Naive thymus-derived CD8-positive, alpha-beta T cell (primary cell): ENCODE measurements around the gene GIPR. TPM values are rescaled to one million over a fixed set of nuclear protein-coding genes. Genes with fewer than 3 reads are reported as not detected.
A peak's percentile ranks its signal among the peaks of the same experiment; 100 is the strongest.

Experiments
- ATAC-seq, 2 donors: fragments of 150-1000 bp; cut with Tn5 transposase in 1 of 2; sonication (Bioruptor Pico), chemical (Tn5 transposase) in 1 of 2; 1 replicate in 1 of 2; 2 replicates in 1 of 2; pipeline ENCODE4 v1.10.0; 2021; ENCODE audit warnings: mild to moderate bottlenecking in 2 of 2, moderate library complexity in 2 of 2
- POLR2A ChIA-PET: fragments of 350-600 bp; sonication (Branson Sonifier 250); formaldehyde crosslinking; loops from one replicate; lab custom pipeline; 2021; ENCODE audit warnings: antibody characterized with exemption; lab: Charles Lee
- DNase-seq, 10 donors: peaks; one replicate each; pipeline versions ENCODE4 v3.0.0 to v3.0.0-alpha.2; 2020 to 2022
- H3K27ac Mint-ChIP-seq, 10 donors: one replicate each; pipeline ENCODE4 v1.8.0; 2020 to 2022; ENCODE audit warnings: mild to moderate bottlenecking in 10 of 10, mixed read lengths in 10 of 10, moderate library complexity in 4 of 10, inconsistent platforms in 1 of 10
- H3K27me3 Mint-ChIP-seq, 5 donors: one replicate each; pipeline ENCODE4 v1.8.0; 2021 to 2022; ENCODE audit warnings: mixed read lengths in 5 of 5
- H3K36me3 Mint-ChIP-seq, 3 donors: one replicate each; pipeline ENCODE4 v1.8.0; 2020 to 2022; ENCODE audit warnings: mixed read lengths in 3 of 3, mild to moderate bottlenecking in 2 of 3, inconsistent platforms in 1 of 3
- H3K4me1 Mint-ChIP-seq, 4 donors: one replicate each; pipeline ENCODE4 v1.8.0; 2021 to 2022; ENCODE audit warnings: mixed read lengths in 4 of 4
- H3K4me3 Mint-ChIP-seq, 10 donors: one replicate each; pipeline ENCODE4 v1.8.0; 2020 to 2022; ENCODE audit warnings: mild to moderate bottlenecking in 10 of 10, mixed read lengths in 10 of 10, moderate library complexity in 6 of 10, inconsistent platforms in 1 of 10
- H3K9me3 Mint-ChIP-seq, 9 donors: one replicate each; pipeline ENCODE4 v1.8.0; 2020 to 2022; ENCODE audit warnings: mixed read lengths in 9 of 9, mild to moderate bottlenecking in 3 of 9, inconsistent platforms in 1 of 9, moderate library complexity in 1 of 9
- polyA plus RNA-seq, 3 donors: library from polyadenylated mRNA; unstranded; fragments of 300-500 nt; fragmentation: Illumina TruSeq; gene quantifications; one replicate each; pipeline ENCODE4 v1.2.3, GENCODE V29; 2021
- total RNA-seq, 8 experiments: library from RNA in 2 of 8; stranded (reverse) in 2 of 8; gene quantifications; one replicate each; pipeline ENCODE4 v1.2.3 and lab custom pipeline; 2021 to 2026

GIPR gene
- total and polyA plus RNA-seq, 5 experiments from 2014 or later = 0.38 to 10.4 (median 5.1) TPM; not detected in 1

- ATAC-seq (no peak), DNase-seq (no peak)
- Mint-ChIP-seq H3K27ac (peak overlapping the region in 1 of 10 donors; percentile 34), H3K9me3 (no peaks in the 10 kb centered on the region), H3K4me3 (no peak overlapping the region), H3K27me3 (peaks cover 0 to 7% (median 2%) of the 10 kb centered on the region in 5 donors), H3K36me3 (no peaks in the 10 kb centered on the region), H3K4me1 (peaks cover 0 to under 1% (median 0%) of the 10 kb centered on the region in 4 donors)
- POLR2A ChIA-PET = interaction anchor here (0.6 to 0.7 kb wide), 2 partner anchors 146 to 740 kb away, joined by 3 to 4 read pairs; no protein-coding TSS in a partner anchor
These were observed 14.4 kb upstream of the GIPR start for GRCh38 chr19:45653634-45654033.

GRCh38 chr19:45655073-45655472, 12.9 kb upstream of the GIPR start:
- Mint-ChIP-seq H3K27ac (no peak overlapping the region), H3K27me3 (peaks cover 0 to 11% (median 4%) of the 10 kb centered on the region in 5 donors), H3K9me3 (no peaks in the 10 kb centered on the region), H3K4me1 (peaks cover 0 to 5% (median 0%) of the 10 kb centered on the region in 4 donors), H3K36me3 (no peaks in the 10 kb centered on the region), H3K4me3 (no peak overlapping the region)
- DNase-seq (no peak), ATAC-seq (no peak)
- POLR2A ChIA-PET = interaction anchor here (0.6 kb wide), 1 partner anchor 38 kb away, joined by 3 read pairs; no protein-coding TSS in a partner anchor

GRCh38 chr19:45657520-45658167, 10.4 kb upstream of the GIPR start:
- POLR2A ChIA-PET = no interaction called here
- no peaks in the 10 kb centered on the region for H3K9me3 Mint-ChIP-seq
- peaks cover 2 to 15% (median 5%) of the 10 kb centered on the region in 5 donors for H3K27me3 Mint-ChIP-seq
- ATAC-seq = no peak
- no peak overlapping the region for H3K27ac Mint-ChIP-seq
- no peak overlapping the region for H3K4me3 Mint-ChIP-seq
- DNase-seq = no peak
- no peaks in the 10 kb centered on the region for H3K36me3 Mint-ChIP-seq
- peaks cover 0 to 5% (median 0%) of the 10 kb centered on the region in 4 donors for H3K4me1 Mint-ChIP-seq

- H3K27me3 Mint-ChIP-seq = peaks cover 2 to 15% (median 5%) of the 10 kb centered on the region in 5 donors
- no peaks in the 10 kb centered on the region for H3K9me3 Mint-ChIP-seq
- no peak for DNase-seq
- peak overlapping the region in 1 of 10 donors; percentile 65 for H3K27ac Mint-ChIP-seq
- no peak for ATAC-seq
- POLR2A ChIA-PET = interaction anchor here (1.1 kb wide), 1 partner anchor 14 kb away, joined by 4 read pairs; no protein-coding TSS in a partner anchor
- H3K36me3 Mint-ChIP-seq = no peaks in the 10 kb centered on the region
- H3K4me1 Mint-ChIP-seq = peaks cover 0 to 5% (median 2%) of the 10 kb centered on the region in 4 donors
- H3K4me3 Mint-ChIP-seq = no peak overlapping the region
These were observed 8.8 kb upstream of the GIPR start for GRCh38 chr19:45659096-45659729.

GRCh38 chr19:45660636-45661035, 7.4 kb upstream of the GIPR start:
- H3K4me3 Mint-ChIP-seq = no peak overlapping the region
- H3K9me3 Mint-ChIP-seq = no peaks in the 10 kb centered on the region
- H3K4me1 Mint-ChIP-seq = peaks cover 0 to 6% (median 3%) of the 10 kb centered on the region in 4 donors
- no peak for ATAC-seq
- H3K36me3 Mint-ChIP-seq = no peaks in the 10 kb centered on the region
- POLR2A ChIA-PET = interaction anchor here (0.6 kb wide), 1 partner anchor 16 kb away, joined by 3 read pairs; no protein-coding TSS in a partner anchor
- no peak for DNase-seq
- H3K27me3 Mint-ChIP-seq = peaks cover 2 to 15% (median 10%) of the 10 kb centered on the region in 5 donors
- no peak overlapping the region for H3K27ac Mint-ChIP-seq

- DNase-seq (no peak), ATAC-seq (no peak)
- peak overlapping the region in 1 of 10 donors; percentile 73 for H3K4me3 Mint-ChIP-seq
- H3K27ac Mint-ChIP-seq = peak overlapping the region in 1 of 10 donors; percentile 29
- H3K9me3 Mint-ChIP-seq = no peaks in the 10 kb centered on the region
- POLR2A ChIA-PET = no interaction called here
- H3K4me1 Mint-ChIP-seq = peaks cover 14 to 21% (median 15%) of the 10 kb centered on the region in 4 donors
- H3K27me3 Mint-ChIP-seq = peaks cover 2 to 13% (median 10%) of the 10 kb centered on the region in 5 donors
- no peaks in the 10 kb centered on the region for H3K36me3 Mint-ChIP-seq
These were observed 4.2 kb upstream of the GIPR start for GRCh38 chr19:45663800-45664199.

GRCh38 chr19:45664575-45664974, 3.4 kb upstream of the GIPR start:
- H3K27ac Mint-ChIP-seq = peak overlapping the region in 1 of 10 donors; percentile 0
- no peaks in the 10 kb centered on the region for H3K9me3 Mint-ChIP-seq
- no peak overlapping the region for H3K4me3 Mint-ChIP-seq
- no peaks in the 10 kb centered on the region for H3K36me3 Mint-ChIP-seq
- peaks cover 16 to 29% (median 23%) of the 10 kb centered on the region in 4 donors for H3K4me1 Mint-ChIP-seq
- no peak for DNase-seq
- H3K27me3 Mint-ChIP-seq = peaks cover 4 to 11% (median 9%) of the 10 kb centered on the region in 5 donors
- POLR2A ChIA-PET = interaction anchor here (0.7 kb wide), 1 partner anchor 107 kb away, joined by 3 read pairs; no protein-coding TSS in a partner anchor
- ATAC-seq = no peak

- ATAC-seq (peak; percentile 56), DNase-seq (peak in 5 of 10 donors; percentile 27 to 44 (median 33))
- H3K27ac Mint-ChIP-seq = peak overlapping the region; percentile 75 to 95 (median 92)
- H3K36me3 Mint-ChIP-seq = peaks cover 0 to 2% (median 0%) of the 10 kb centered on the region in 3 donors
- H3K4me3 Mint-ChIP-seq = peak overlapping the region; percentile 85 to 97 (median 94)
- POLR2A ChIA-PET = interaction anchor here (0.9 to 1.9 kb wide), 4 partner anchors 9 to 48 kb away, joined by 3 to 5 read pairs (median 4); no protein-coding TSS in a partner anchor
- H3K9me3 Mint-ChIP-seq = no peaks in the 10 kb centered on the region
- peaks cover 19 to 42% (median 37%) of the 10 kb centered on the region in 4 donors for H3K4me1 Mint-ChIP-seq
- peaks cover 0 to 12% (median 3%) of the 10 kb centered on the region in 5 donors for H3K27me3 Mint-ChIP-seq
These were observed 386 bp downstream of the GIPR start for GRCh38 chr19:45668342-45668871.

GRCh38 chr19:45670670-45671453, 2.8 kb downstream of the GIPR start:
- peaks cover 19 to 40% (median 35%) of the 10 kb centered on the region in 4 donors for H3K4me1 Mint-ChIP-seq
- peak overlapping the region in 4 of 10 donors; percentile 44 to 84 (median 64) for H3K27ac Mint-ChIP-seq
- DNase-seq (peak; percentile 28 to 74 (median 42)), ATAC-seq (peak; percentile 10 to 34)
- no peaks in the 10 kb centered on the region for H3K9me3 Mint-ChIP-seq
- peak overlapping the region; percentile 24 to 95 (median 64) for H3K4me3 Mint-ChIP-seq
- peaks cover 0 to 7% (median 3%) of the 10 kb centered on the region in 5 donors for H3K27me3 Mint-ChIP-seq
- POLR2A ChIA-PET = interaction anchor here (0.5 to 1.6 kb wide), 3 partner anchors 10 to 204 kb away, joined by 3 to 6 read pairs (median 3); partner anchors contain the start of gene QPCTL
- H3K36me3 Mint-ChIP-seq = peaks cover 0 to 2% (median 0%) of the 10 kb centered on the region in 3 donors

- POLR2A ChIA-PET = no interaction called here
- H3K36me3 Mint-ChIP-seq = peaks cover 0 to 2% (median 0%) of the 10 kb centered on the region in 3 donors
- DNase-seq (no peak), ATAC-seq (no peak)
- peak overlapping the region in 1 of 10 donors; percentile 62 for H3K4me3 Mint-ChIP-seq
- peaks cover 0 to 8% (median 0%) of the 10 kb centered on the region in 5 donors for H3K27me3 Mint-ChIP-seq
- no peaks in the 10 kb centered on the region for H3K9me3 Mint-ChIP-seq
- H3K27ac Mint-ChIP-seq = no peak overlapping the region
- H3K4me1 Mint-ChIP-seq = peaks cover 10 to 34% (median 27%) of the 10 kb centered on the region in 4 donors
These were observed 6.9 kb downstream of the GIPR start for GRCh38 chr19:45674946-45675345.

- Mint-ChIP-seq H3K4me1 (peaks cover 11 to 28% (median 21%) of the 10 kb centered on the region in 4 donors), H3K36me3 (no peaks in the 10 kb centered on the region), H3K9me3 (no peaks in the 10 kb centered on the region), H3K27me3 (peaks cover 0 to 6% (median 0%) of the 10 kb centered on the region in 5 donors), H3K4me3 (peak overlapping the region; percentile 70 to 90 (median 78)), H3K27ac (peak overlapping the region in 8 of 10 donors; percentile 19 to 93 (median 62))
- POLR2A ChIA-PET = interaction anchor here (0.8 to 2.8 kb wide), 6 partner anchors 9 to 207 kb away, joined by 3 to 16 read pairs (median 4); partner anchors contain the start of genes GIPR, QPCTL and SNRPD2
- DNase-seq = peak in 9 of 10 donors; percentile 20 to 83 (median 60)
- peak; percentile 64 for ATAC-seq
These were observed 8.8 kb downstream of the GIPR start for GRCh38 chr19:45676851-45677263.
